ENCODE data around the gene GABPB2.

The GABPB2 gene

DNA sequence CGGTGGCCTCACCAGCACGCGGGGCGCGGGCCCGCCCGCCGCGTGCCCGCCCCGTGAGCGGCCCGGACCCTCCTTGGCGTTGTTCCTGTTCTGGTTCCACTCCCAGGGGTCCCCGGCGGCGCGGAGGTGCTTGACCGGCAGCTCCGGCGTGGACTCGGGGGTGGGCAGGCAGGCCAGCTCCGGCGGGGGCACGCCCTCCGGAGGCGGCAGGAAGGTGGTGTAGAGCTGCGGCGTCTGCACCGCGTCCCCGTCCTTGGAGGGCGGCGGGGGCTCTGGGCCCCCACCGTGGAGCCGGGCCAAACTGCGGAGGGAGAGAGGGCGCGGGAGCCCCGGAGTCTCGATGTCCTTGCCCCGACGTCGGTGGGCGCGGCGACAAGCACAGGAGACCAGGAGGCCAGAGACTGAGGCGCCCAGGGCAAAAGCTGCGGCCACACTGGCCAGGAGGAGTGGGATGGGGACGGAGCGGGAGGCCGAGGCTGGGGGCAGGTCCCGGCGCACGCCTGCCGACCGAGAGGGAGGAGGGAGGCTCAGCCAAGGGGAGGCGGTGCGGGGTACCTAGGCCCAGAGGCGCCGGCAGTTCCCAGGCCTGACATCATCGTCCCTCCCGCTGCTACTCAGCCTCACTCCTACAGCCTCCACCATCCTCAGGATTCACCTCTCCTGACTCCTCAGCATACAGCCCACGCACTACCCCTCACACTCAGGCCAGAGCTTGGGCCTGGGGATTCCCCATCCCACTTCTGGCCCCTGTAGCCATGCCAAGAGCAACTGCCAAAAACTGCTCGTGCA is 62.7 kb downstream of the GABPB2 start:
- no peak for ATAC-seq

DNA sequence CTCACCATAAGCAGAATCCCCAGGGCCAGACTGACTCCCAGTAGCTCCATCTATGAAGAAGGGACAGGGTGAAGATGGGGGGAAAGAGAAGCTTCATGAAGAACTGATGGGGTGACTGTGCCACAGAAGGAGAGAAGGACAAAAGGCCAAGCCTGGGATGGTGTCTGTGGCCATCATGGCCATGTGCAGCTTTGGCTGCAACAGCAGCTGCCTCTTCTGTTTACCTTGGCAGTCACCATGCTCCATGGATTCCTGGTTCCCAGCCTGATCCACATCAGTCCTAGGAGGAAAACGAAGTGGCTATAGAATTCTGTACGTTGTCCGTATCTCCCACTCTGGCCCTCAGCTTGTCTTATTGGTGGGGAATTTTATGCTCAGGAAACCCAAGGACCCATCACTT is 63.8 kb downstream of the GABPB2 start:
- ATAC-seq = no peak

DNA sequence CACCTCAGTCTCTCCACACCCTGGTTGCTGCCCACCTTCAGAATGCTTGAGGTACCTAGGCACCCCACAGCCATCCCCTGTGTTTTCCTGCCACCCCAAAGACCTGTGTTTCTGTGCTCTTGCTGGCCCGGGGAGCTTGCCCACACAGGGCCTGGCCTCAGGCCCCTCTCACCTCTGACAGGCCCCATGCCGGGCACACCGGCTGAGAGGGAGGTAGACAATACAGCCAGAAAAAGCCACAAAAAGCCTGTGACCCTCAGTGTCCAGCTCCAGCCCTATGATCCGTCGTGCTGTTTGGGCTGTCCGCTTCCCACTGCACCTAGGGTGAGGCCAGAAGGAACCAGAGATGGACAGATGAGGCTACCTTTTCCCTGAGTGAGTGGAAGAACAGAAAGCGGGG is 64.4 kb downstream of the GABPB2 start:
- ATAC-seq = no peak

DNA sequence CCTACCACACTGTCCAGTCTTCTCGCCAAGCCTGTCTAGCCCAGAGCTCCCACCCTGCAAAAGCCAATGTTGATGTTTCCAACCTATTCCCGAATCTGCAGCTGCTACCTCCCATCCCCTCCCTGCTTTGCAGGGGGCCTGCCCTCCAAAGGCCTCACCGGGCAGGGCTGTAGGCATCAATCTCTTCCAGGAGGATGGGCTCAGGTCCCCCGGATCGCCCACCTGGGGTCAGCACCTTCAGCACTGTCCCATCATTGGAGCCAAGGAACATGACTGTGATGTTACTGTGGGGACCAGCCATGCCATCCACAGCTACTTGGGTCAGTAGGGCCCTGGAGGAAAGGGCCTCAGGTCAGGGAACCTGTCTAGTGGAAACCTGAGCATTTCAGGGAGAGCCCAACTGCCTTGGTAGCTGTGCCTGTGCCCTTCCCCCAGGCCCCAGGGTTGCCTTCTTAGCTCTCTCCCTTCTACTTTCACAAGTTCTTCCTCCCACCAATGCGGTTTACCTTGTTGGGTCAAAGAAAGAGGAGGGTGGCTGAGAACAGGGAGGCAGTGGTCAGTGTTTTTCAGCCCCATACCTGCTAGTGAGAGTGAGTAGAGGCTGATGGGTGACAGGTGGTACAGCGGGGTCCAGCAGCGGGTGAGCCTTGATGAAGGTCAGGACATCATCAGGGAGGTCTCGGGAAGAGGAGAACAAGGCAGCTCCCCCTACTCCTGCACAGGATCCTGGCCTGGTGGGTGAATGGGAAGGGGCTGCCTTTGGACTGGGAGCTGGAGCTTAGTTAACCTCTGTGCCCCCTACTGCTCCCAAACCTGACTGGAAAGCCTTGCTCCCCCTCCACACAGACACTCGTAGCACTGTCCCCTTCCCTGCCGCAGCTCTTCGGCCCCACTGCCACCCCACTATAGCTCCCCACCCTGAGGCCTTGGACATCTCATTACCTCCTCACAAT is 65.1 kb downstream of the GABPB2 start:
- ATAC-seq = no peak

DNA sequence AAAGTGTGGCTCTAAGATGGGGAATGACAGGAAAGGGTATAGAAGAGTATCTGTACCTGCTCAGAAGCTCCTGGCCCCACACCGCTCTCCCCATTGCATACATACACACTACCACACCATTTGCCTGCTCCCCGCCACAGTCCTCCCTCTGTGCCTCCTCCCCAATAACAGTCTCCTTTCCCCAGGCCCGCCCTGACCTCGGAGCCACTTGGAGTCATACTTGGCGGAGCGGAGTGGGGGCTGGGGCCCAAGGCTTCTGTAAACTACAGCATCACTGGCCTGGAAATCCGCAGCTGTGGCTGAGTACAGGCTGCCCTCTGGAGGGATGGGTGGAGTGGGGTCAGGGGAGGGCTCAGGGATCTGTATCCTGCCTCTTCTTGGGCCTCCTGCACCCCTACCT is 67.2 kb downstream of the GABPB2 start:
- no peak for ATAC-seq

DNA sequence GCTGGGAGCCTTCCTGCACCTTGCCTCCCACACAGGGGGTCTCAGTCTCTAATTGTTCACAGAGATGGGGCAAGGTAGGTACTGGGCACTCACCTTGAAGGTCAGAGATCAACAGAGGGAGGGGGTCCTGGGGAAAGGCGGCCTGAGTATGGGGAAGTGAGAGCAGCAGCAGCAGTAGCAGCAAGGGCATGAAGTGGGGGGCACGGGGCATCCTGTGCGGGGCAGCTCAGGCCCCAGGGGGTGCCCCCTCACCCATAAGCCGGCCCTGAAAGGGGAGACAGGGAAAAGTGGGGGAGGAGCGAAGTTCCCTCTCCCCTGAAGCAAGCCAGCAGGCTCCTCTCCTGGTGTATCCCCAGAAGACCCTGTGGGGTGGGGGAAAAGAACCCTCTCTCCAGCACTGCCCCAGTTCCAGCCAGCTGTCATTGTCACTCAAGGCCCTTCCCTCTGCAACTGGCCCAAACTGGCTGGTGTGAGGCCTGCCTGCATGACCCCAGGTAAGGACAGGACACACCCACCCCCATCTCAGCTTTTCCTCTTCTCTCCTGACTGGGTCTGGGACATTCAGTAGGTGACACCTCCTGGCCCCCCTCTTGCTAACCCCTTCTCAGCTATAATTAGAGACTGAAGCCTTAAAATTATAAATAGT is 72.0 kb downstream of the GABPB2 start:
- ATAC-seq = no peak

DNA sequence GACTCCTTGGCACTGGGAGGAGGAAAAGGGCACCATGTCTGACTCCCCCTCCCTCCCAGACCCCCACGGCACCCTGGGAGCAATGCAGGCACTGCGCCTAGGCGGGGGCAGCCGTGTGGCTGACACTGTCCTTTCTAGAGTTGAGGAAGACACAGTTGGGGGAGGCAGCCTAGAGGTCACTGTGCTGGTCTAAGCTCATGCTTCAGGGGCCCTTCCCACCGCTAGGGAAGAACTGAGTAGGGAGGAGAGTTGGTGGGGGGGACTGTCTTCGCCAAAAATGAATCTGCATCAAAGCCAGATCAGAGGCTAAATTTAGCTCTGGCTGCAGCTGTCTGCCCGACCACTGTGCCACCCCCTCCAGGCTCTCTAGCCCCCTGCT is 72.5 kb downstream of the GABPB2 start:
- no peak for ATAC-seq

DNA sequence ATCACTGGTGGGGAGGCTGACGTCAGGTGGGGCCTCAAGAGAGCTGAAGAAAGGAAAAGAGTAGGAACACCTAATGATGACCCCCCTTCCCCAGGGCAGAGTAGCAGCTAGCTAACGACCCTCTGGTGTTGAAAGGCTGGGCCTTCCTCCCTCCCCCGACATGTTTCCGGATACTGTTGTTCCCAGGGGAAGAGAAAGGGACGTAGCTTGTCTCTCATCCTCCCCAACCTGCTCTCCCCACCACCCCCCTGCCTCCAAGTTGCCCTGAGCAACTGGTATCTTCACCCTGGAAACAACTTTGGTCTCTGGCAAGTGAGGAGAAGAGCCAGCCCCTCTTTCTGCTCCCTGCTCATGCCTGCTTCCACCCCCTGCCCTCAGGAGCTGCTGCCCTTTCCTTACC is 73.4 kb downstream of the GABPB2 start:
- ATAC-seq = no peak

DNA sequence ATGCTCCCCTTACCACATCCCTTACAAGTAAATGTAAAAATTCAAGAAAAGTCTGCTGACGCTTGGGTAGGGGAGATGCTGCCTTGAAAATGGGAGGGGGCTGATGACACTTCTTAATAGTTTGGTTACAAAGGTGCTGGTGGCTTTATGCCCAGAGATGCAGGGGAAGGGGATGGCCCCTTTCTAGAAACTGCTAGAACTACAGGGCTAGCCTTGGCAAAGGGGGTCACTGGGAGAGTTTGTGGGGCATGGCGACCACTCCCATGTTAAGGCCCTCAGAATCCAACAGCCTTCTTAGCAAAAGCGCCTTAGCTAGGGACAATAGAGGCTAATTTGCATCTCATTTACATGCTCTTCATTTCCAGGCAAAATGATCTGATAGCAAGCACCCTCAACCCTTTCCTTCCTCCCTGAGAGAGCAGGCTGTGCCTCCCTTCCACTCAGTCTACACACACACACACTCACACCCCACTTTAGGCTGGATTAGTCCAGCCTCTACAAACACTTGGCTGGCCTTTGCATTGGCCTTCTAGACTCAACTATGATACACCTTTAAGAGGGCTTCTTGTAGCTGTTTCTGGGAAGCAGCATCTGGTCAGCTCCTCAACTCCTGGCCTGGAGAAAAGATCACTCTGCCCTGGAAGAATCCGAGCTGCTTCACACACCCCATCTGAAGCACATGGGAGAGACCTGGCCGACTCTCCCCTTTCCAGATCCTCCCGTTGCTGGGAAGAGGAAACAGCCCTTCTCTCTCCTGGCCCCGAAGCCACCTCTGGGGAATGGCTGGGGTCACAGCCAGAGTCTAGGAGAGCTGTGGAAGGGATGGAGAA is 74.1 kb downstream of the GABPB2 start:
- ATAC-seq = no peak

DNA sequence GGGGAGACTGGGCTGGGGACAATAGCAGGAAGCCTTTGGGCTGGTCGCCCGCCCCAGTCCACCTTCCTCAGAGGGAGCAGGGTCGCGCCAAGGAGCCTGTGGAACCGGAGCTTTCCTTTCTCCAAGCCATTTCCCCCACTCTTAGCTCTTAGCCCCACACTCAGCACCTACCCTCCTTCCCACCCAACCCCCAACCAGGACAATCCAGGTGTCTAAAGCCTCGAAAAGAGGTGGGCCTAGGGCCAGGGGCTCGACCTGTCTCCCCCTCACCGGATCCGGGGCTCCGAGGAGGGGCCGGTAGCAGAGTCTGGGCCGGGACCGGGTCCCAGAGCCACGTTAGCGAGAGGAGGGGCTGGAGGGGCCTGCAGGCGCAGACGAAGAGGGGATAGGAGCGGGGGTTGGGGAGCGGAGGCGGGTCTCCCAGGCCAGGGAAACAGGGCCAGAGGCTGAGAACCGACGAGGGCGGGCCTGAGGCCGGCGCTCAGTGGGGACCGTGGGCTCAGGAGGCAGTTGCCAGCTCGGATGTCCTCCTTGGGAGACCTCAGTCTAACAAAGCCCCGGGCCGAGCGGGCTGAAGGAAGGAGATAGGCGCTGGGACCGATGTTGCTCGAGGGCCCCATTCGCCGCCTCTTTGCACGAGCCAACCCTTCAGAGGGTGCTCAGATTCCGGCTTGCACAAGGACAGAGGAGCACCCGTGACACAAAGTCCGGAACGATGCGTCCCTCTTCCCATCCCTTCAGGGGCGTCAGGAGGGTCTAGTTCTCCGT is 74.9 kb downstream of the GABPB2 start:
- no peak for ATAC-seq

DNA sequence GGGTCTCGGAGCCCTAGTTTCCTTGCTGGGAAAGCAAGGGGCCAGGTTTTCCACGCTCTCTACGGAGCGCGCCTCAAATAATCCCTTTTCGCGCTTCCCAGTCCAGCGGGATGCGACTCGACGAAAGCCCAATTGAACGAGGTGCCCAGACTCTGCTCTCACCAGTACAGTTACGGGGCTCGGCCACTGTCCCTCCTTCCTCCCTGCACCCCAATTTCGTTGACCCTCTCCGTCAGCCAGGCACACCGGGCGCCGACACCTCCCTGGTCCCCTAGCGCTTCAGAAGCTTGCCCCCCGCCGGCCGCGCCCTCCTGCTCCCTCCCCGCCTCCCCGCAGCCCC is 75.5 kb downstream of the GABPB2 start:
- peak in 1 of 2 donors; percentile 0 for ATAC-seq

DNA sequence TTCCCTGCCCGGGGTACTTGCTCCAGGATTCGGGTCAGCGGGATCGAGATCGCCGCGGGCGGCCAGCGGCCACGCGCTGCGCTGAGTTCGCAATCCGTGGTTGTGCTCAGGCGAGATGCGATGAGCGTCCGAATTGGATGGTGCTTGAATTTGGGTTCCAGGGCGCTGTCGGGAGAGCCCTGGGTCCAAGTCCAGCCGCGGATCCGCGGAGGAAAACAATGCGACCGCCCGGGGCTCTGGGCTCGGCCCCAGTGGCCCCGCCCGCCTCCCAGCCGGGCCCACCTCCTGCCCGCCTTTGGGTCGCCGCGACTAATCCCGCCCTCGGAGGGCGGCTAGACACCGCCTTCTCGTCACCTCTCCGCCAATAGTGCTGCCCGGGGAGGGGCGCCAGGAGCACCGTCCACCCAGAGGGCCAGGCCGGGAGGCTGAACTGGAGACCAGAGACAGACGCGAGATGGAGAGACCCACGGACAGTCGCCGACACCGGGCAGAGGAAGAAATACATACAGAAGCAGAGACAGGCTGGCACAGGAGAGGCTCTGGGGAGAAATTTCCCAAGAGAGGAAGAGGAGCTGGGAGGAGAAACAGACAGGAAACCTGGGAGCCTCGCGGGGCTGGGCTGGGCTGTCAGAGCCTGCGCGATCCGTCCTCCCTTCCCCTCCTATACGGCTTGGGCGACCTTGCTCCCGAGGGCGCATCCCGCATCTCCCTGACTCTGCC is 76.0 kb downstream of the GABPB2 start, which contains the start of gene SEMA6C:
Gene SEMA6C (minus strand): TSS at position 220 of the 720 bp plus-strand sequence. CDS start 4,010 bp downstream, outside the sequence.
- peak; percentile 100 for ATAC-seq

DNA sequence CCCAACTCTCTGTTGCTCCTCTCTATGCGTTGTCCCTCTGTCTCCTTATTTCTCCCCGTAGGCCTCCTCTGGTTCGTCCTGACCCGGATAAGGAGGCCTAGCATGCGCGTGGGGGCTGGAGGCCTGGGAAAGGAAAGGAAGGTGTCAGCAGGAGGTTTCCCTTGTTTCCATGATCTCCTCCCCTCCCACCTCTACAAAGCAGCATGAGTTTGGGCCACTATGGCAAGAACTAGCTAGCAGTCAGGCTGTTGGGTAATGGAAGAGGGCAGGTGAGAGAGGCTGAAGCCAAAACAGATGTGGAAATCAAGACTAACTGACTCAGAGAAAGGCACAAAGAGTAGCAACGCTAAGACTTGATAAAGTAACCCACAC is 76.6 kb downstream of the GABPB2 start:
- no peak for ATAC-seq

DNA sequence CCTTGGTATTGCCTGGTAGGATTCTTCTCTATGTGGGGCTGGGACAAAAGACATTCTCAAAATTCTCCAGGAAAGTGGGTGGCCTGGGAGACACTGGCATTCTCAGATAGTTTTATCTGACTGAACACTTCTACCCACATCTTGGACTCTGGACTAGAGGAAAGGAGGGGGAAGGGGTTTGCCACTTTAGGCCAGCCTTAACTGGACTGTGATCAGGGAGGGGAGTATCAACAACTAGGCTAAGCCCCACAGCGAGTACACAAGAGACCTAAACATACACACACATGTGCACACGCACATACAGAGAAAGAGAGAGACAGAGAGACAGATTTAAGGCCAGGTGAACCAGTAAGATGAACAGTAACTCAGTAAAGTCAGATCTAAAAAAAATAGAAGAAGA is 77.1 kb downstream of the GABPB2 start:
- ATAC-seq = no peak

DNA sequence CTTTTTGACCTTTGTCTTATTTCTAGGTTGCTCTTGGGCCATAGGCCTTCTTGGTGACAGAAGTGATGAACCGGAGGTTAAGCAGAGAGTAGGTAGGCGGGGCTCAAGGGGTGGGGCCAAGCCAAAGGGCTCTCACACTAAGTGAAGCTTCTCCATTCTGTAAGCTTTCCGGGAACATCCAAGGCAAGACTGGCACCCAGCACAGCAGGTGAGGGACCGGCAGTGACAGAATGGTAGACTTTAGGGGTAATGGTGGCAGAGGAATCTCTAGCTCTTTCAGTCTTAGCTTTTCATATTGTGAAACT is 85.9 kb downstream of the GABPB2 start, which contains the start of gene TNFAIP8L2:
Gene TNFAIP8L2 (plus strand): TSS at position 135 of the 305 bp plus-strand sequence. CDS start 2,049 bp downstream, outside the sequence.
- ATAC-seq = peak; percentile 91

DNA sequence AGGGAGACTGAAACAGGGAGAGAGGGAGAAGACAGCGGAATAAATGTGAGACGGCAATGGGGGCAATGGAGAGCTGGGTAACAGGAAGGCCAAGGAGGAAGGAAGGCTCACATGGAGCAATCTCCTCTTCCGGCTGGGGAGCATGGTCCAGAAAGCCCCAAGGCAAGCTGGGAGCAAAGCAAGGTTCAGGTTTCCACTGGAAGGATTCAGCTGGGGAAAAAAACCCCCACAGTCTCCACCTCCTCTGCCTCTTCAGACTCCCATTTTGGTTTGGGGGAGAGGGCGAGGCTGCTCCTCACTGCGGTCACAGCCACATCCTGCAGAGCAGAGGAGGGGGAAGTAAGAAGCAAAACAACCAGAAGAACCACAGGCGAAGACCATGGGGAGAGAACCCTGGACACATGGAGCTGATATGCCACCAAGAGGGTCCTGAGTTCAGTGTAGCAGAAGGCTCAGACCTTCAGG is 86.5 kb downstream of the GABPB2 start:
- ATAC-seq = peak; percentile 12 to 30

DNA sequence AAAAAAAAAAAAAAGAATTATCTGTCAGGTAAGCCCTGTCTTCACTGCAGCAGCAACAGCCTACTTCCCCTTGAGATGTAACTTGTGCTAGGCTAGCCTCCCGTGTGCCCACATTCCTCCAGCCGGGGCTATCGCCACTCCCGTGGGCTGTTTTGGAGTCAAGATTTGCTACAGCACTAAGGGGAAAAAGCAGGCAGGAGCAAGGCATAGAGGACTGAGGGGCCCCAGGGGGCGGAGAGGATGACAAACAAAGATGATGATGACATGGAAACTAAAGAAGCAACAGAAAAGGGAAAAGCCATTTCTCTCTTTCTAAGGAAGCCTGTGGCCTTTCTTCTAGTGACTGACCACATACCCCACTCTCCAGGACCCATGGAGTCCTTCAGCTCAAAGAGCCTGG is 87.8 kb downstream of the GABPB2 start:
- ATAC-seq = no peak

DNA sequence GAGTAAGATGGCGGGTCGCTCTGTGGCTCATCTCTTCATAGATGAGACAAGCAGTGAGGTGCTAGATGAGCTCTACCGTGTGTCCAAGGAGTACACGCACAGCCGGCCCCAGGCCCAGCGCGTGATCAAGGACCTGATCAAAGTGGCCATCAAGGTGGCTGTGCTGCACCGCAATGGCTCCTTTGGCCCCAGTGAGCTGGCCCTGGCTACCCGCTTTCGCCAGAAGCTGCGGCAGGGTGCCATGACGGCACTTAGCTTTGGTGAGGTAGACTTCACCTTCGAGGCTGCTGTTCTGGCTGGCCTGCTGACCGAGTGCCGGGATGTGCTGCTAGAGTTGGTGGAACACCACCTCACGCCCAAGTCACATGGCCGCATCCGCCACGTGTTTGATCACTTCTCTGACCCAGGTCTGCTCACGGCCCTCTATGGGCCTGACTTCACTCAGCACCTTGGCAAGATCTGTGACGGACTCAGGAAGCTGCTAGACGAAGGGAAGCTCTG is 88.2 kb downstream of the GABPB2 start:
- no peak for ATAC-seq

DNA sequence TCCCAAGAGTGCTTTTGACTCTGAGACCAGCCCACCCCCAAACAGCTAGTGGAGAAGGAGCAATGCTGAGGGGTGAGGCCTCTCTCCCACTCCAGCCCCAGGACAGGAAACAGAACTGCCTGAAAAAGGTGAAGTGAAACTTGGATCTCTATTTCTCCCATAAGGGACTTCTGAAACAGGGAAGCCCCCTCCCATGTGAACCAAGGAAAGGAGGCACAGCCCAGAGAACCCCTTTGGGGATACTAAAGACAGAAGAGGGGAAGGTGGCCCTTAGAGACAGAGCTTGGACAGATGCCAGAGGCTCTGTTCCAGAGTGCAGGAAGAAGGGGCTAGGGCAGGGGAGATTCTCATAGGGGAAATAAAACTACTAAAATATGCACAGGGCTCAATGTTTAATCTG is 88.8 kb downstream of the GABPB2 start:
- ATAC-seq = no peak

DNA sequence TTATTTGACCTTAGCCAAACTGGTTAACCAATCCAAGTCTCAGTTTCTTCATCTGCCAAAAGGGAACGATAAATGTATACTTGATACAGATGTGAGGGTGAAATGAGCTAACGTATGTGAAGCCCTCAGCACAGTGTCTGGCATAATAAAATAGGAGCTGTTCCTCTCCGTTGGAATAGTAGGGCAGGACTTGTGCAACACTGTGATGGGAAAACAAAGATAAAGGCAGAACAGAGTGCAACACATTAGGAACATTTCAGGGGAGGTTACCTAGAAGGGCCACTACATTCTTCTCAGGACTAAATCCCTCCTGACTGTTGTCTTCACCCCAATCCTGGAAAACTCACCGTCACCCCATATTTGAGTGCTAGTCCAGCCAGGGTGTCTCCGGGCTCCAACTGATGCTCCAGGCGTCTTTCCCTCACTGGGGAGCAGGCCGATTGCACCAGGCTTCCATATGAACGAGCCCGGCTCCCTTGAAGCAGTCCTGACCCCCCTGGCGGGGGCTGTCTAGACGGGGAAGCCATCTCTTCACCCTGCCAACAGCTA is 94.2 kb downstream of the GABPB2 start:
- ATAC-seq = no peak

Data from activated CD4-positive, CD25-positive, alpha-beta regulatory T cell treated with anti-CD3 and anti-CD28 coated beads, Interleukin-2, amount 50 U/mL, for 24 hours (primary cell).